LNCaP clone FGC (cell line): ENCODE measurements around the gene PACSIN1.

ENCODE experiments used
- DNase-seq: peaks from one replicate; pipeline ENCODE4 v3.0.0-alpha.2; 2011; ENCODE audit warnings: low read depth
- H3K4me3 ChIP-seq: 2 replicates; pipeline ENCODE4 v1.5.1; 2011; ENCODE audit warnings: mild to moderate bottlenecking, low read depth, low read length, control low read depth
- TF ChIP-seq, protein P1 (sequence below): IDR thresholded peaks from 2 replicates; pipeline ENCODE4 v1.5.1; 2012; ENCODE audit warnings: mild to moderate bottlenecking; ENCODE audit not compliant: control insufficient read depth, insufficient read depth; ENCODE audit errors: extremely low read depth

Gene PACSIN1

DNA sequence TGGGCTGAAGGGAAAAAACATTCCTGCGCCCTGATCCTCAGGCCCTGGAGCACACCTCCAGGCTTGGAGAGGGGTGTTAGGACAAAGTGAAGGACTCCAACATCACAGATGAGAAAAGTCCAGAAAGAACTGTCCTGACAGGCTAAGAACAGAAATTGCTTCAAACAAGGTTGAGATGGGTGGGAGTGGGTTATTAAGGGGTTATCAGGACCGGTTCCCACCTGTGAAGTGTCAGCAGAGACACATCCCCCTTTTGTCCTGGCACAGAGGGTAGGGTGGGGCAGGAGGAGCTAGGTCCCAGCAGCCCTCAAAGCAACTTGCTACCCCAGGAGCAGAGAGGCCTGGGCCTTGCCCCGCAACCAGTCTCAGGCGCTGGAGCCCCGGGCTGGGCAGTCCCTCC is 86.7 kb downstream of the PACSIN1 start:
- H3K4me3 ChIP-seq = peak overlapping the region; percentile 79
- TF ChIP-seq, protein P1, sequence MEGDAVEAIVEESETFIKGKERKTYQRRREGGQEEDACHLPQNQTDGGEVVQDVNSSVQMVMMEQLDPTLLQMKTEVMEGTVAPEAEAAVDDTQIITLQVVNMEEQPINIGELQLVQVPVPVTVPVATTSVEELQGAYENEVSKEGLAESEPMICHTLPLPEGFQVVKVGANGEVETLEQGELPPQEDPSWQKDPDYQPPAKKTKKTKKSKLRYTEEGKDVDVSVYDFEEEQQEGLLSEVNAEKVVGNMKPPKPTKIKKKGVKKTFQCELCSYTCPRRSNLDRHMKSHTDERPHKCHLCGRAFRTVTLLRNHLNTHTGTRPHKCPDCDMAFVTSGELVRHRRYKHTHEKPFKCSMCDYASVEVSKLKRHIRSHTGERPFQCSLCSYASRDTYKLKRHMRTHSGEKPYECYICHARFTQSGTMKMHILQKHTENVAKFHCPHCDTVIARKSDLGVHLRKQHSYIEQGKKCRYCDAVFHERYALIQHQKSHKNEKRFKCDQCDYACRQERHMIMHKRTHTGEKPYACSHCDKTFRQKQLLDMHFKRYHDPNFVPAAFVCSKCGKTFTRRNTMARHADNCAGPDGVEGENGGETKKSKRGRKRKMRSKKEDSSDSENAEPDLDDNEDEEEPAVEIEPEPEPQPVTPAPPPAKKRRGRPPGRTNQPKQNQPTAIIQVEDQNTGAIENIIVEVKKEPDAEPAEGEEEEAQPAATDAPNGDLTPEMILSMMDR = no peak
- DNase-seq = no peak

DNA sequence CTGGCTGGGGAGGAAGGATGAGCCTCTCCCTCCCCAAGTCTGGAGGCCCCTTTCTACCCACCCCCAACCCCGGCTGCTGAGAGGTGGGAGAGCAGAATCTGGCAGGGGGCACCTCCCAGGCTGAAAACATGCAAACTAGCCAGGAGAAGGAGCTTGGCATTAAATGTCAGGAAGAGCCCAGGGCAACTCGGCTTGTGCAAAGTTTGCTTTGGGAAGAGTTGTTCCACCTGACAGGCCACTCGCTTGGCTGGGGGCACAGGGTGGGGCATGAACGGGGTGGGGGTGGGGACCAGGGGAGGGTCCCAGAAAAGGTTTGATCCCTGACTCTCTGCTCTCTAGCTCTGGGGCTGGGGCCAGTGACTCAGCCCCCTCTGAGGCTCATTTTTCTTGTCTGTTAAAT is 87.3 kb downstream of the PACSIN1 start:
- no peak for DNase-seq
- H3K4me3 ChIP-seq = peak overlapping the region; percentile 79
- TF ChIP-seq, protein P1 = no peak

DNA sequence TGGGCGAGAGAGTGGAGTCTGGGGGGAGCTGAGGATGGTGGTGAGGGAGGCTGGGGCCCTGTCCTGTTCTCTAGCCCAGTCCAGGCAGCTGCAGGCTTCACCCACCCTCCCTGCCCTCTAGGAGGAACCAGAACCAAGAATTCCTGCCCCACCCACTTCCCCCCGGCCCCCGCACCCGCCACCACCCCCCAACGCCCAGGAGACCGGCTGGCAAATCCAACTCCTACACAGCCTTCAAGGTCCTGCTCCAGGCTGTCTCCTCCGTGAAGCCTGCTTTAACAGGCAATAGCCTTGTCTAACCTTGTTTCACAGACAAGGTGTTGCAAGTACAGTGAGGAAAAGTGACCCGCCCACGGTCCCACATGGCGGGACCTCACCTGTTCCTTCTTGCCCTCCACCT is 87.9 kb downstream of the PACSIN1 start:
- peak overlapping the region; percentile 79 for H3K4me3 ChIP-seq
- no peak for DNase-seq
- TF ChIP-seq, protein P1 = no peak

DNA sequence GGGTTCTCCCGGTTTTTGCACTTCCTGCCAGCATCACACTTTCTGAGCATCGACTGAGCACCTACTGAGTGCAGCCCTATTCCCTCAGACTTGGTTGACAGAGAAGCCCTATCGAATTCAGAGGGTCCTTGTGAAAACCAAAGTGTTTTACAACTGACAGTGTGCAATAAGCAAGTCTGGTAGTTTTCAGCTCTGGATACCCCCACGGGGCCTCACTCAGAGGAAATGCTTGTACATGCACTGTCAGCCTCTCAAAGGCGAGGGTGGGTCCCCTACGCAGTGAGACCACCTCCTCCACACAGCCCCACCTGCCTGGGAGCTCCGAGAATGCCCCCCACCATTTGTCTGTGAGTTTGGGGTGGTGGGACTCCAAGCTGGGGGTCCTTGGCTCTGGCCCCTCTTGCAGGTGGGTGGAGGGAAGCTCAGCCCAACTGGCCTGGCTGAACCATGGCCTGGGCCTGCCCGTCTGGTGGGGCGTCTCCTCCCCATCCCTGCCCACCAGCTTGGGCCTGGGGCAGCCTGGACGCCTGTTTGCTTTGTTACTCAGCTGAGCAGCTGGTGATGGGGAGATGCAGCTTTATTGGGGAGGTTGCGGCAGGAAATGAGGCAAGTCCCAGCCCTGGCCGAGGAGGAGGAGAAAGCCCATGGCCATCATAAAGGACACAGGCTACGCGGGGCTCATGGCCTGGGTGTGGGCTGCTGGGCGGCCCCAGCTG is 88.6 kb downstream of the PACSIN1 start:
- H3K4me3 ChIP-seq = peak overlapping the region; percentile 79
- DNase-seq = no peak
- TF ChIP-seq, protein P1 = no peak

DNA sequence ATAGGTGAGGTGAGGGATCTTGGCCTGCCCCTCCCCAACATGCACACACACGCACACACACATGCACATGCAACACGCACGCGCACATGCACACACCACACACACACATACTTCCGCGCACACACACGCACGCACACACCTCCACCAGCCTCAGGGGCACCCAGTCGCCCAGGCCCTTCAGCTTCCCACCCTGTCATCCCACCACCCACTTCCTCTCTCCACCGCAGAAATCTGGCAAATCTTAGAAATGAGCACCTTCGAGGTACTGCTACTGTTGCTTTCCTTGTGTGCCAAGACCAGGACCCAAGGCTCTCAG is 89.1 kb downstream of the PACSIN1 start:
- TF ChIP-seq, protein P1 = no peak
- no peak for DNase-seq
- H3K4me3 ChIP-seq = peak overlapping the region; percentile 79

DNA sequence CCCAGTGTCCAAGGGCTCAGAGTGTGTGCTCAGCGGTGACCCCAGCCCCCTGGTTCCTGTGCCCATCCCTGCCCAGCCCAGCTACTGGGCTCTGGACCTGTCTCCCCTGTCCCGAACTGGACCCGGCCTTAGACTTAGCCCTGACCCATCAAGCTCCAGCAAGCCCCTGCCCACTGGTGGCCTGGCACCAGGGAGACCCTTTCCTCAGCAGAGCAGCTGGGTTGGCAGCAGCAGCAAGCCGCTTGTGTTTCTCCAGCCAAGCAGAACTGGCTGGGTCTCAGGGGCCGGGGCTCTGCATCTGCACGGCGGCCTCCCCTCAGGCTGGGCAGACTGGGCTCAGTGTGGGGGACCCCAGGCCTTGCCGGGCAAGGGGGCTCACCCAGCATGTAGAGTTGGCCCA is 89.5 kb downstream of the PACSIN1 start:
- peak overlapping the region; percentile 79 for H3K4me3 ChIP-seq

More for the DNA sequence above, 89.5 kb downstream of the PACSIN1 start:
- DNase-seq = no peak
- TF ChIP-seq, protein P1 = no peak
